B cell (primary cell): ENCODE measurements around the gene FAM81A. TPM values are rescaled to one million over a fixed set of nuclear protein-coding genes. Genes with fewer than 3 reads are reported as not detected.

Experiments
- ATAC-seq: fragments of 200-7000 bp; cut with Tn5 transposase; one replicate; pipeline ENCODE4 v1.10.0; 2021; ENCODE audit warnings: low read depth, mild to moderate bottlenecking, moderate number of reproducible peaks, moderate library complexity
- CTCF ChIA-PET: fragments of 350-600 bp; sonication (Branson Sonifier 250); formaldehyde crosslinking; loops from one replicate; lab custom pipeline; 2021; ENCODE audit warnings: antibody characterized with exemption, inconsistent platforms; lab: Charles Lee
- POLR2A ChIA-PET: fragments of 350-600 bp; sonication (Branson Sonifier 250); formaldehyde crosslinking; loops from one replicate; lab custom pipeline; 2021; ENCODE audit warnings: antibody characterized with exemption; lab: Charles Lee
- DNase-seq: peaks from one replicate; pipeline ENCODE4 v3.0.0; 2013
- H2AFZ ChIP-seq: 2 replicates; pipeline ENCODE4 v1.6.1; 2012; ENCODE audit warnings: mild to moderate bottlenecking, low read depth, low read length; ENCODE audit not compliant: insufficient read depth, poor library complexity, severe bottlenecking
- H3K27ac ChIP-seq, 2 donors: 1 replicate in 1 of 2; 2 replicates in 1 of 2; pipeline ENCODE4 v1.5.1; 2012 to 2013; ENCODE audit warnings: low read length in 2 of 2, mild to moderate bottlenecking in 2 of 2, moderate library complexity in 1 of 2
- H3K27me3 ChIP-seq, 4 experiments: fragments of 200-600 bp in 1 of 4; sonication (generic) in 1 of 4; replicated peaks in 1 of 4; 1 replicate in 2 of 4; 2 replicates in 2 of 4; pipeline versions ENCODE4 v1.6.1 to v1.7.0; 2013 to 2016; ENCODE audit warnings: low read length in 3 of 4, mild to moderate bottlenecking in 2 of 4, mixed read lengths in 1 of 4, moderate library complexity in 1 of 4; ENCODE audit not compliant: insufficient read depth in 4 of 4, control insufficient read depth in 3 of 4; ENCODE audit errors: control extremely low read depth in 1 of 4
- H3K36me3 ChIP-seq, 2 experiments: replicated peaks in 1 of 2; 1 replicate in 1 of 2; 2 replicates in 1 of 2; pipeline versions ENCODE4 v1.6.1 to v1.7.1; 2013; ENCODE audit warnings: low read length in 1 of 2; ENCODE audit not compliant: insufficient read depth in 2 of 2, control insufficient read depth in 1 of 2; ENCODE audit errors: control extremely low read depth in 1 of 2, extremely low read depth in 1 of 2
- H3K4me1 ChIP-seq, 2 donors: fragments of 200-600 bp in 1 of 2; sonication (generic) in 1 of 2; 1 replicate in 1 of 2; 2 replicates in 1 of 2; pipeline versions ENCODE4 v1.5.1 to v1.6.1; 2013 to 2017; ENCODE audit warnings: low read length in 2 of 2; ENCODE audit not compliant: control insufficient read depth in 2 of 2, insufficient read depth in 2 of 2
- H3K4me2 ChIP-seq: replicated peaks from 2 replicates; pipeline ENCODE3; 2012; ENCODE audit warnings: mild to moderate bottlenecking, low read depth, low read length; ENCODE audit not compliant: poor library complexity, severe bottlenecking
- H3K4me3 ChIP-seq, 5 experiments: fragments of 200-600 bp in 1 of 5; sonication (generic) in 1 of 5; 1 replicate in 3 of 5; 2 replicates in 2 of 5; pipeline versions ENCODE4 v1.5.1 to v1.7.0; 2011 to 2016; ENCODE audit warnings: low read length in 4 of 5, mild to moderate bottlenecking in 4 of 5, low read depth in 2 of 5, control low read depth in 1 of 5, moderate library complexity in 1 of 5; ENCODE audit not compliant: insufficient read depth in 1 of 5; ENCODE audit errors: control extremely low read depth in 1 of 5, extremely low read depth in 1 of 5
- H3K79me2 ChIP-seq: fragments of 200-600 bp; sonication (generic); one replicate; pipeline ENCODE4 v1.6.0; 2016; ENCODE audit warnings: low read length; ENCODE audit not compliant: control insufficient read depth, insufficient read depth
- H3K9ac ChIP-seq: fragments of 200-600 bp; sonication (generic); 2 replicates; pipeline ENCODE4 v1.6.1; 2017; ENCODE audit warnings: mild to moderate bottlenecking, low read length, moderate library complexity
- H3K9me3 ChIP-seq, 3 donors: one replicate each; pipeline versions ENCODE4 v1.6.1 to v1.7.1; 2013; ENCODE audit warnings: low read length in 2 of 3; ENCODE audit not compliant: control insufficient read depth in 2 of 3, insufficient read depth in 1 of 3; ENCODE audit errors: control extremely low read depth in 1 of 3
- H4K20me1 ChIP-seq: 2 replicates; pipeline ENCODE4 v1.6.0; 2012; ENCODE audit warnings: mild to moderate bottlenecking, low read length; ENCODE audit not compliant: insufficient read depth, control insufficient read depth, poor library complexity, severe bottlenecking
- H3K27ac Mint-ChIP-seq: one replicate; pipeline ENCODE4 v1.8.0; 2021; ENCODE audit warnings: mixed read lengths
- H3K27me3 Mint-ChIP-seq: one replicate; pipeline ENCODE4 v1.8.0; 2021; ENCODE audit warnings: mixed read lengths
- H3K4me1 Mint-ChIP-seq: one replicate; pipeline ENCODE4 v1.8.0; 2021; ENCODE audit warnings: mixed read lengths
- H3K4me3 Mint-ChIP-seq: one replicate; pipeline ENCODE4 v1.8.0; 2021; ENCODE audit warnings: mixed read lengths
- H3K9me3 Mint-ChIP-seq: one replicate; pipeline ENCODE4 v1.8.0; 2022; ENCODE audit warnings: mixed read lengths; ENCODE audit not compliant: insufficient read depth
- CTCF ChIP-seq: fragments of 200-600 bp; IDR thresholded peaks from one replicate; pipeline ENCODE4 v1.8.0; 2022; ENCODE audit warnings: antibody characterized with exemption, mild to moderate bottlenecking
- EZH2 ChIP-seq: IDR thresholded peaks from 2 replicates; pipeline ENCODE4 v1.6.1; 2012; ENCODE audit warnings: borderline replicate concordance, low read depth, mild to moderate bottlenecking, moderate library complexity, low read length; ENCODE audit not compliant: insufficient read depth, poor library complexity, severe bottlenecking
- WGBS: methylation state at CpG from one replicate; pipeline ENCODE4 v1.1.5; 2013; ENCODE audit warnings: missing lambda C conversion rate; ENCODE audit not compliant: insufficient coverage; 5-methylcytosine and 5-hydroxymethylcytosine counted together
- intact Hi-C: fragments of 100-400 bp; cut with micrococcal nuclease; formaldehyde crosslinking; loops from one replicate; pipeline ENCODE4 v1.10.0; 2022
- polyA plus RNA-seq: library from polyadenylated mRNA; depleted of rRNA; stranded (reverse); fragments of >200 nt; gene quantifications from 2 replicates; pipeline ENCODE4 v1.2.3, GENCODE V29; 2012
- total RNA-seq, 2 donors: library from RNA; stranded (reverse); fragments of 120-200 nt in 1 of 2; gene quantifications; 1 replicate in 1 of 2; 2 replicates in 1 of 2; pipeline versions ENCODE4 v1.2.3 to v1.2.4, GENCODE V29; 2013 to 2022

FAM81A gene
- total and polyA plus RNA-seq, 2 donors (not counting 1 experiment from before 2014, with no cell fraction given) = 2.0 to 3.9 TPM

DNA sequence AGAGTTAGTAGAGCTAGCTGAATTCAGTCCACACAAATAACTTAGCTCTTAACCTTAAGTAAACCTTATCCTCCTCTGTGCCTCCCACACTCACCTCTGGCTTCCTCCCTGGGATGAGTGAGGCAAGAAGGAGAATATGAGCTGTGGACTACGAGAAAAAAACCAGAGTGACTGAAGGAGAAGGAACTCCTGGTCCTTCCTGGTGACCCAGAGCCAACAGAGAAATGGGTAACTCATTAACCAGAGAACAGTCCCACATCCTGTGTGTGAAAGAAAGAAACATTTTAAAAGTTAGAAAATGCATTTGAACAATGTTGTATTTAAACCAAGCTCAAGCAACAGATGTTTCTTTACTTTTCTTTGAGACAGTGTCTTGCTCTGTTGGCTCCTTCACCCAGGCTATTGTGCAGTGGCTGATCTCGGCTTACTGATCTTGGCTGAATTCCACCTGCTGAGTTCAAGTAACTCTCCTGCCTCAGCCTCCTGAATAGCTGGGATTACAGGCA lies 27.5 kb upstream of the FAM81A start:
- intact Hi-C loops = loop anchor here (5.0 kb wide), 2 partner anchors 107 to 433 kb away; no protein-coding TSS in a partner anchor
- CTCF ChIA-PET = interaction anchor here (0.7 to 9.1 kb wide), 14 partner anchors 11 to 236 kb away, joined by 3 to 116 read pairs (median 4); partner anchors contain the start of genes FAM81A and MYO1E
- peaks cover 81% of the 10 kb centered on the region for H3K4me1 Mint-ChIP-seq
- ATAC-seq (no peak), DNase-seq (no peak)
- Histone ChIP-seq H3K27me3 (no peaks in the 10 kb centered on the region), H3K9ac (peak overlapping the region; percentile 3), H3K4me2 (peak overlapping the region; percentile 57), H3K4me1 (peaks cover 83 to 87% of the 10 kb centered on the region in 2 donors), H3K9me3 (no peaks in the 10 kb centered on the region), H3K4me3 (no peak overlapping the region), H2AFZ (no peak overlapping the region), H3K27ac (peak overlapping the region; percentile 74 to 85), H4K20me1 (no peaks in the 10 kb centered on the region), H3K36me3 (no peaks in the 10 kb centered on the region), H3K79me2 (peaks cover 13% of the 10 kb centered on the region)
- POLR2A ChIA-PET = interaction anchor here (0.6 to 1.5 kb wide), 2 partner anchors 10 to 27 kb away, joined by 3 read pairs; no protein-coding TSS in a partner anchor
- H3K4me3 Mint-ChIP-seq = peak overlapping the region; percentile 45
- TF ChIP-seq CTCF = no peak
- no peak for TF ChIP-seq EZH2
- peak overlapping the region; percentile 78 for H3K27ac Mint-ChIP-seq
- 11% methylated on average over 1 of the region's 2 CpGs for WGBS
- no peaks in the 10 kb centered on the region for H3K9me3 Mint-ChIP-seq
- H3K27me3 Mint-ChIP-seq = no peaks in the 10 kb centered on the region

GRCh38 chr15:59413577-59413976 lies 24.4 kb upstream of the FAM81A start:
- Mint-ChIP-seq H3K4me3 (peak overlapping the region; percentile 27), H3K9me3 (no peaks in the 10 kb centered on the region), H3K27me3 (no peaks in the 10 kb centered on the region), H3K27ac (peak overlapping the region; percentile 95), H3K4me1 (peaks cover 70% of the 10 kb centered on the region)
- Histone ChIP-seq H3K9ac (no peak overlapping the region), H4K20me1 (no peaks in the 10 kb centered on the region), H3K4me2 (peak overlapping the region; percentile 57), H3K79me2 (no peaks in the 10 kb centered on the region), H3K36me3 (no peaks in the 10 kb centered on the region), H3K27ac (peak overlapping the region; percentile 74 to 85), H3K4me3 (peak overlapping the region in 2 of 5 experiments; percentile 1 to 24), H3K4me1 (peaks cover 57% of the 10 kb centered on the region in 2 donors), H2AFZ (no peak overlapping the region), H3K27me3 (no peaks in the 10 kb centered on the region), H3K9me3 (no peaks in the 10 kb centered on the region)
- no peak for ATAC-seq
- TF ChIP-seq CTCF = no peak
- TF ChIP-seq EZH2 = no peak
- CTCF ChIA-PET = interaction anchor here (0.6 to 9.1 kb wide), 19 partner anchors 8 to 669 kb away, joined by 3 to 116 read pairs (median 5); no protein-coding TSS in a partner anchor
- 0% methylated on average over 1 of the region's 2 CpGs for WGBS
- POLR2A ChIA-PET = interaction anchor here (0.6 to 1.5 kb wide), 6 partner anchors 15 to 406 kb away, joined by 3 to 5 read pairs (median 4); no protein-coding TSS in a partner anchor
- intact Hi-C loops = loop anchor here (1.0 to 5.0 kb wide), 11 partner anchors 14 to 480 kb away; partner anchors contain the start of genes FAM81A, MYO1E and SLTM
- peak; percentile 61 for DNase-seq
